HG03571 (cell line): ENCODE measurements around the gene BICC1.

Experiments used
- ATAC-seq: cut with Tn5 transposase; IDR thresholded peaks from one replicate; pipeline ENCODE4 v1.9.1; 2021; ENCODE audit not compliant: unreplicated experiment

Gene BICC1

GRCh38 chr10:58698777-58699356 is 186.2 kb downstream of the BICC1 start:
- ATAC-seq = no peak

GRCh38 chr10:58700591-58700990 is 187.9 kb downstream of the BICC1 start:
- ATAC-seq = no peak

- ATAC-seq = no peak
Observed at GRCh38 chr10:58701405-58702135, 188.9 kb downstream of the BICC1 start.

GRCh38 chr10:58704226-58704625 is 191.6 kb downstream of the BICC1 start:
- no peak for ATAC-seq

- ATAC-seq = no peak
Observed at GRCh38 chr10:58704671-58705141, 192.0 kb downstream of the BICC1 start.

GRCh38 chr10:58706836-58707235 is 194.2 kb downstream of the BICC1 start:
- no peak for ATAC-seq

GRCh38 chr10:58712141-58712540 is 199.5 kb downstream of the BICC1 start:
- no peak for ATAC-seq

GRCh38 chr10:58712982-58713381 is 200.3 kb downstream of the BICC1 start:
- ATAC-seq = no peak

- no peak for ATAC-seq
Observed at GRCh38 chr10:58714409-58714808, 201.7 kb downstream of the BICC1 start.

GRCh38 chr10:58715061-58715460 is 202.4 kb downstream of the BICC1 start:
- ATAC-seq = no peak

GRCh38 chr10:58718596-58718995 is 205.9 kb downstream of the BICC1 start:
- no peak for ATAC-seq

- ATAC-seq = no peak
Observed at GRCh38 chr10:58721601-58722281, 209.1 kb downstream of the BICC1 start.

GRCh38 chr10:58723186-58723585 is 210.5 kb downstream of the BICC1 start:
- ATAC-seq = no peak

GRCh38 chr10:58723966-58724365 is 211.3 kb downstream of the BICC1 start:
- no peak for ATAC-seq

GRCh38 chr10:58724781-58725180 is 212.1 kb downstream of the BICC1 start:
- ATAC-seq = no peak

- ATAC-seq = no peak
Observed at GRCh38 chr10:58725901-58726300, 213.2 kb downstream of the BICC1 start.

GRCh38 chr10:58727633-58728032 is 215.0 kb downstream of the BICC1 start:
- no peak for ATAC-seq

- no peak for ATAC-seq
Observed at GRCh38 chr10:58731276-58731675, 218.6 kb downstream of the BICC1 start.

- ATAC-seq = no peak
Observed at GRCh38 chr10:58733436-58733835, 220.8 kb downstream of the BICC1 start.

- no peak for ATAC-seq
Observed at GRCh38 chr10:58734116-58734515, 221.4 kb downstream of the BICC1 start.

- no peak for ATAC-seq
Observed at GRCh38 chr10:58734664-58735063, 222.0 kb downstream of the BICC1 start.

GRCh38 chr10:58735087-58735486 is 222.4 kb downstream of the BICC1 start:
- no peak for ATAC-seq
